Hepatic stellate cell (primary cell): ENCODE measurements around the gene DIP2A.
"Not testable (repeated sequence)": the region's sequence is repeated elsewhere in the genome, so short reads cannot be mapped to it uniquely, and the experiment has no call there.

Experiments used
- DNase-seq: peaks from one replicate; pipeline ENCODE4 v3.0.0; 2011; ENCODE audit warnings: low spot score

DIP2A gene

GRCh38 chr21:46448855-46449254 lies 9.8 kb upstream of the DIP2A start:
- DNase-seq: not testable (repeated sequence)

GRCh38 chr21:46452710-46453109 lies 6.0 kb upstream of the DIP2A start:
- no peak for DNase-seq

- DNase-seq: no peak
These were observed 4.5 kb upstream of the DIP2A start for GRCh38 chr21:46454142-46454541.

DNA sequence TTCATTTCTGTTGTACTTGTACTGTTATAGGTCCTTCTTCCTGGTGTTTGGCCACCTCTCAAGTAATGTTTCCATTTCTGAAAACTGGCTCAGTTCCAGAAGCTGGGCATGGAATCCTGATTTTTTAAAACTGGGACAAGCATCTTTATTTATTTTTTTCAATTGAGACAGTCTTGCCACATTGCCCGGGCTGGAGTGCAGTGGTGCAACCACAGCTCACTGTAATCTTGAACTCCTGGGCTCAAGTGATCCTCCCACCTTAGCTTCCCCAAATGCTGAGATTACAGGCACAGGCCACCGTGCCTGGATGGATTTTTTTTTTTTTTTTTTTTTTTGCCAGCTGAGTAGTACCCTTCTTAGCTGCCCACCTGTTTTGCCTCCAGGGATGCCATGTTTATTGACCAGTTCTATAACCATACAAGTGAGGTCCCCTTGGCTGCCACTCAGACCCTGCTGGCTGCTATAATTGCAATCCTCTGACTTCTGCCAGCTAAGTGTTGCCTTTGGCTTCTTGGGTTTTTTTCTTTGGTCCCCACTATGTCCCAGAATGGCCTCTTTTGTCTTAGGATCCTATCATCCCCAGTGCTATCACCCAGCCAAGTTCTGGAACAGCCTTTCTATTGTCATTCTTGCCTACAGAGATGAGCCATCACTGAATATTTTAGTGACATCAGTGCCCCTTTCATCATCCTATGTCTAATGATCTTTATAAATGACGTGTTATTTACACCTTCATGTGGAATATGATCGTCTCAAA lies 3.9 kb upstream of the DIP2A start:
- no peak for DNase-seq

- DNase-seq: peak; percentile 36
These were observed 2.9 kb upstream of the DIP2A start for GRCh38 chr21:46455575-46456385.

- no peak for DNase-seq
These were observed 1.9 kb upstream of the DIP2A start for GRCh38 chr21:46456750-46457149.

- peak; percentile 40 for DNase-seq
These were observed 833 bp upstream of the DIP2A start for GRCh38 chr21:46457801-46458314.

GRCh38 chr21:46459024-46459355 lies 299 bp downstream of the DIP2A start:
- no peak for DNase-seq

DNA sequence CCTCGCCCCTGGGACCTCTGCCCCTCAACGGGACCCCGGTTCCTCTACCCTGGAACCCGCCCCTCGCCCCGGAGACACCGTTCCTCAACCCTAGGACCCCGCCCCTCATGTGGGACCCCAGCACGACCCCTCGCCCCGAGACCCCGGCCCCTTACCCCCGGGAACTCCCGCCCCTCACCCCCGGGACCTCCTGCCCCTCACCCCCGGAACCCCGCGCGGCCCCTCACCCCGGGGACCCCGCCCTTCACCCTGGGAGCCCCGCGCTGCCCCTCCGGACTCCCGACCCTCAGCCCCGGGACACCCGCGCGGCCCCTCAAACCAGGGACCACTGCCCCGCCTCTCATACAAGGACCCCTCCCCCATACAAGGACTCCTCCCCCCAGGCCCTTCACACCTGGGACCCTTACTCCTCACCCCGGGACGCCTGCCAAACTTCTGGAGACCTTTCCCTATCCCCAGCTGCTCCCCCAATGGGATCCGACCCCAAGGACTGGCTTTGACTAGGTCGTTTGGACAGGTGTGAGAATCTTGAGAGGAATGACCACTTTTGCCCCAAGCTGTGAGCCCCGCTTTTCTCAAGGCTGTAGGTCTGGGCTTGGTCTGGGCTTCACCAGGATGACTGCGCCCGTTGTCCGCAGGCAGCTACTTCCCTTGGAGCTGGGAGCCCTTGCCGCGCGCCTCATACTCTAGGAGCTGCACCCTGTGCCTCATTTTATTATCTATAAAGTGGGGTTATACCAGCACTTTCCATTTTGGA lies 843 bp downstream of the DIP2A start:
- peak; percentile 54 for DNase-seq

DNA sequence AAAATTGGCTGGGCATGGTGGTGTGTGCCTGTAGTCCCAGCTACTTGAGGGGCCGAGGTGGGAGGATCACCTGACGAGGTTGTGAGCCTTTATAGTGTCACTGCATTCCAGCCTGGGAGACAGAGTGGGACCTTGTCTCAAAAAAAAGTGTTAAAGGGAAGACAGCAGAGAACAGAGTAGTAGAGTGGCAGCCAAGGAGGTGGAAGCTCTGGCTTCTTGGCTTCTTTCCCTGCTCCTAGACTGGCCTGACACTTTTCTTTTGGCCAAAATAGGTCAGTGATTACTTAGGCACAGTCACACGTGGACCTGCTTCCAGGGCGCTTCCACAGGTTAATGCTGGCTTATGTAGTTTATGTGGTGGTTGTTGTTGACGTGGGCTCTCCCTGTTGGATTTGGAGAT lies 3.2 kb downstream of the DIP2A start:
- no peak for DNase-seq

- not testable (repeated sequence) for DNase-seq
These were observed 6.5 kb downstream of the DIP2A start for GRCh38 chr21:46465153-46465552.

DNA sequence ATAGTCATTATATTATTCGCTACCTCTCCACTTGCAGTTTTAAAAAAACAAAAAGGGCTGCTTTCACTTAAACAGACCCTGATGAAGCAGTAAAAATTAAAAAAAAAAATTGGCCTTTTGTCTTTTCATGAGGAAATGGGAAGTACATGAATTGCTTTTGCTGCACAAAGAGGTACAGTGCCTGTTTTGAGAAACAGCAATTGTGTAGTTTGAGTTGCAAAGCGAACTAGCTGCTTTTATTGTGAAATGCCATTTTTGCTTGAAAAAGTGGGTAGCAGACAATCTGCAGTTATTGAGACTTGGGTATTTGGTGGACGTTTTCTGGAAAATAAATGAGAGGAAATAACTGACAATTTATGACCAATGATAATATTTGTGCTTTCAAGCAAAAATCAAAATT lies 7.0 kb downstream of the DIP2A start:
- DNase-seq: no peak

DNA sequence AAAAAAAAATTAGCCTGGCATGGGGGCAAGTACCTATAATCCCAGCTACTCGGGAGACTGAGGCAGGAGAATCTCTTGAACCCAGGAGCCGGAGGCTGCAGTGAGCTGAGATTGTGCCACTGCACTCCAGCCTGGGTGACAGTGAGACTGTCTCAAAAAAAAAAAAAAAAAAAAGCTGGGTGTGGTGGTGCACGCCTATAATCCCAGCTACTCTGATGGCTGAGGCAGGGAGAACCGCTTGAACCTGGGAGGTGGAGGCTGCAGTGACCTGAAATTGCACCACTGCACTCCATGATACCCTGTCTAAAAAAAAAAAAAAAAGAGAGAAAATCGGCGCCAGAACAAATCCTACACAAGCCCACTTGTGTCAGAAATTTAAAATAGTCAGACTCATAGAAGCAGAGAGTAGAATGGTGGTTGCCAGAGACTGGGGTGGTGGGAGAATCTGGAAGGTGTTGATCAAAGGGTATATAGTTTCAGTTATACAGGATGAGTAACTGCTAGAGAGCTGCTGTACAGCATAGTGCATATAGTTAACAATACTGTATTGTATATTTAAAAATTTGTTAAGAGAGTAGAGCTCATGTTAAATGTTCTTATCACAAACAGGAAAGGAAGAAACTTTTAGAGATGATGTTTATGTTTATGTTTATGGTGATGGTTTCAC lies 9.6 kb downstream of the DIP2A start:
- DNase-seq: no peak

DNA sequence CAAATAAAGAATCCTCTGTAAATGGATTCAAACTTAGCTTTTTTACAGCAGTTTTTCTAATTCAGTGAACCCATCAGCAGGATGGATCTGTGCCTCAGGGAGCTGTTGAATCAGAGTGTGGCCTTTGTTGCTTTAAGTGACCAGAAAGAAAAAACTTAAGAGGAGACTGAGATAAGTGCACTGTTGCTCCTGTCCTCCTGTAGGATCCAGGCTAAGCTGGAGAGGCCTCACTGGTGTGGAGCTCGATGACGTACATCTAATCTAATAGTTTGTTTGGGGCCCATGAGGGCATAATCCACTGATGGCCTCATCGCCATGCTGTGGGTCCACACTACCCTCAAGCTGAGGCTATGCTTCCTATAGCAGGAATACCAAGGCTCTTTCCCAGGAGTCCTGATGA lies 10.6 kb downstream of the DIP2A start:
- no peak for DNase-seq

GRCh38 chr21:46471514-46471913 lies 12.8 kb downstream of the DIP2A start:
- DNase-seq: no peak

- DNase-seq: no peak
These were observed 13.6 kb downstream of the DIP2A start for GRCh38 chr21:46472246-46472645.

- no peak for DNase-seq
These were observed 15.7 kb downstream of the DIP2A start for GRCh38 chr21:46474382-46474781.

DNA sequence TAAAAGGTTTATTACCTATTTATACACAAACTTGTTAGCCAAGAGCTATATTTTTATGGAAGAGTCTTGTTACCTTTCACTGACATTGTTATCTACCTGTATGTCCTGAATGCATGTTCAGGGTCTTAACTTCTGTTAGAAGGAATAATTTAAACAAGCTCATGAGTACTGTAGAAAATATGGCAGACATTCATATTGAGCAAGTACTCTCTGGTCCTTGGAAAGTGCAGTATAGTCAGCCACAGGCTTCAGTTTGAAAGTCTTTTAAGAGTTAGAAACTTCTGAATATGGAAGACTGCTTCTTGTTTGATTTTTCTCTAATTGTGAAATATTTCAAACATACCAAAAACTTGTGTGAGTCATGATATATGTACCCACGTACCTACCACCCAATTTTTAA lies 16.6 kb downstream of the DIP2A start:
- DNase-seq: no peak

DNA sequence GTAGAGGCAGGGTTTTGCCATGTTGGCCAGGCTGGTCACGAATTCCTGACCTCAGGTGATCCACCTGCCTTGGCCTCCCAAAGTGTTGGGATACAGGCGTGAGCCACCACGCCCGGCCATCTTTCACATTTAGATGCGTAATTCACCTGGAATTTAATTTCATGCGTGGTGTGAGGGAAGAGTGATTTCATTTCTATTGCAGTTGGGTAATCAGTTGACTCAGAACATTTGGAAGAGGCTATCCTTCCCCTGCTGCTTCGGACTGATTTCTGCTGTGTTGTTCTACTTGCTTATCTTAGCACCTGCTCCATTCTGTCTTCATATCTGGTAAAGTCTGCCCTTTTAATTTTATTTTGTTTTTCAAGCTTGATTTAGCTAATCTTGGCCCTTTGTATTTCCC lies 19.1 kb downstream of the DIP2A start:
- DNase-seq: no peak

DNA sequence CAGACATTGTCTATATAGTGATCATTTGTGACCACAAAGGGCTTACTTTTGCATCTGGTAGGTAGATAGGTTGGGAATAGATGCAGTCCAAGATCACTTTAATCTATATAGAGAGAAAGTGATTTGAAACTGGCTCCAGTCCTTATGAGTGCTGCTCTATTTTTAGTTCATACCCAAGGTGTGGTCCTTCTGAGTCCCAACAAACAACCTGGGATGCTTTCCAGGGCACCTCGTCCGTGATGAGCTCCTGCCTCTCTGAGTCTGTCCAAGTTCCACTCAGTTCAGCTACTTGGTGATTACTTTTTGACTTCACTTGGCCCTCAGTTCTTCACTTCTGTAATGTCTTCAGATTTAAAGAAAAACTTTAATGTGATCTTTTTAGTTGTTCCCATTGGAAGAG lies 20.2 kb downstream of the DIP2A start:
- DNase-seq: no peak

- no peak for DNase-seq
These were observed 21.8 kb downstream of the DIP2A start for GRCh38 chr21:46480466-46480865.

- no peak for DNase-seq
These were observed 23.6 kb downstream of the DIP2A start for GRCh38 chr21:46482225-46482845.
